ENCODE measurements around the gene PC.

GRCh38 chr11:66857927-66858185 is 100.3 kb downstream of the PC start:
- no peak for TF ChIP-seq CTCF (IDR thresholded peaks at IDR 0.05)
- no peak for TF ChIP-seq POLR2A (IDR thresholded peaks at IDR 0.05)
